GM03348 (cell line): Measurements from ENCODE around the gene KCTD5.

Experiments
- DNase-seq: peaks from one replicate; pipeline ENCODE4 v3.0.0; 2012; ENCODE audit warnings: low spot score

The KCTD5 gene

GRCh38 chr16:2697401-2697948 is 15.2 kb downstream of the KCTD5 start:
- no peak for DNase-seq

DNA sequence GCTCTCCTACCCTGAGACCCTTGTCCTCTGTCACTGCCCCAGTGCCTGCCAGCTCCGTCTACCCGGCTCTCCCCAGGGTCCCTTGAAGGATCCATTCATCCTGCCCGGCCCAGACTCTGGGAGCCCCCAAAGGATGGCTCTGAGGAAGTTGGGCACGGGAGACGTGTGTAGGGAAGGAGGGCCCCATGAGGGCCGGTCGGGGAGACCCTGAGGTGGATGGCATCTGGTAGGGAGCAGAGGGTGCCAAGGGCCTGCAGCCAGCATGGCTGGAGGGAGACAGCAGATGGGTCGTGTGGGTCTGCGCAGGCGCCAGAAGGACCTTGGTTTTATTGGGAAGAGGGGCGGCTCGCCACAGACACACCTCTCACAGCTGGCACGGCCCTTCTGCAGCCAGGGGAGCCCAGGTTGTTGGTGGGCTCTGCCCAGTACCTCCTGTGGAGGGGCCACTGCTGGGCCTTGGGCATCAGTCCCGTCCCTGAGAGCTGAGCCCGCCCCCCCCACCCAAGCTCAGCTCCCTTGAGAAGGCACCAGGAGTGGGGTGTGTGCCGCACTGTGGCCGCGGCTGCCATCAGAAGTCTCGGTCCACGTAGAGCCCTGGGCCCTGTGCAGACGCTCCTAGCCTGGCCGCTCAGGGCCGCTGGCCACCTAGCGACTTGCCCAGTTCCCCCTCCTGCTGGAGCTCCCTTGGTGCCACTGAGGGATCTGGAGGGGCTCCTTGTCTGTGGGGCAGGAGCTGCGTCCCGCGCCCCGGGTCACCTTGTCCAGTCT is 16.0 kb downstream of the KCTD5 start:
- DNase-seq, result no peak

- no peak for DNase-seq
These were observed 16.8 kb downstream of the KCTD5 start for GRCh38 chr16:2698965-2699750.

DNA sequence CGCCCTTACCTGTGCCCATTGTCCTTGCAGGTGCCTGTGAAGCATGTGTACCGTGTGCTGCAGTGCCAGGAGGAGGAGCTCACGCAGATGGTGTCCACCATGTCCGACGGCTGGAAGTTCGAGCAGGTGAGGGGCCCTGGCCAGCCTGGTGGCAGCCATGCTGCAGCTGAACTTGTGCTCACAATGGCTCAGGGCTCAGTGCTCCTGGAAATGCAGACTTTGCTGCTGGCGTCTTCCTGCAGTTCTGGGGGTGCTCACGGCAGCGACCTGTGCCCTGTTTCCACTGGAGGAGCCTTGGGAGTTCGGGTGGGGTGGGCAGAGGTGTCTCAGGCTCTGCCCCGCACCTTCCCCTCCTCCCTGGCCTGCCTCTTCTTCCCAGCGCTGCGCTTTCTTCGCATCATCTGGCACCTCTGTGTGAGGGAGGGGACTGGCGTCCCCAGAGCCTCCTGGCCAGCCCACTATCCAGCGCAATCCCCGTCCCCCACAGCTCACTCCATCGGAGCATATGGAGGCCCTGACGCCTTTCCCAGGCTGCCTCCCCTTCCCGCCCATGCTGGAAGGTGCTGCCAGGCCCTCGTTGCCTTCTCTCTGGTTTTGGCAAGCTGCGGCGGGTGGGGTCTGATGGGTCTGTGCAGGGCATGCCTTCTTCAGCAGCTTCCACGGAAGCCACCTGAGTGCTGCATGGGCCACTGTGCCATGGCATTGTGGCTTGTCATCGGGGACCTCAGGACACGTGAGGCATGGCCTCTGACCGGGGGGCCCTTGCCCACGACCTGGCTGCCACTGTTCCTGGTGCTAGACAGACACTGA is 17.7 kb downstream of the KCTD5 start:
- no peak for DNase-seq

DNA sequence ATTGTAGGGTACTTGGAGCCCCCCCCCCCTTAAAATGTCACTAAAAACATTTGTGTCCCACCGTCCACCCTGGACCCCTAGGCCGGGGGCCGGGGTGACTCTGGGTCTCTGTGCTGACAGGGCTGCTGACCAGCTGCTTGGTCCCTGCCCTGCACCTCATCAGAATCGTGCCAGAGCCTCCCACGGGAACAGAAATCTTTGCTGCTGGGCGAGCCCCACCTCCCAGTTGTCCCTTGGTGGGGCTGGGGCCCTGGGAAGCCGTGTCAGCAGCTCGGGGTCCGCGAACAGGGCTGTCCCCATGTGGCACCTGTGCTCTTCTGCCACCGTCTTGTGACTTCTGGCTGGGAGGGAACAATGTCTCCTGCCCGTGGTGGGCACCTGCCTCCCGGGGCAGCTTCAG is 18.5 kb downstream of the KCTD5 start:
- DNase-seq, result no peak

GRCh38 chr16:2701272-2701671 is 18.9 kb downstream of the KCTD5 start:
- DNase-seq, result no peak

- DNase-seq, result no peak
These were observed 19.6 kb downstream of the KCTD5 start for GRCh38 chr16:2701713-2702437.

GRCh38 chr16:2702438-2702825 is 20.1 kb downstream of the KCTD5 start:
- no peak for DNase-seq

DNA sequence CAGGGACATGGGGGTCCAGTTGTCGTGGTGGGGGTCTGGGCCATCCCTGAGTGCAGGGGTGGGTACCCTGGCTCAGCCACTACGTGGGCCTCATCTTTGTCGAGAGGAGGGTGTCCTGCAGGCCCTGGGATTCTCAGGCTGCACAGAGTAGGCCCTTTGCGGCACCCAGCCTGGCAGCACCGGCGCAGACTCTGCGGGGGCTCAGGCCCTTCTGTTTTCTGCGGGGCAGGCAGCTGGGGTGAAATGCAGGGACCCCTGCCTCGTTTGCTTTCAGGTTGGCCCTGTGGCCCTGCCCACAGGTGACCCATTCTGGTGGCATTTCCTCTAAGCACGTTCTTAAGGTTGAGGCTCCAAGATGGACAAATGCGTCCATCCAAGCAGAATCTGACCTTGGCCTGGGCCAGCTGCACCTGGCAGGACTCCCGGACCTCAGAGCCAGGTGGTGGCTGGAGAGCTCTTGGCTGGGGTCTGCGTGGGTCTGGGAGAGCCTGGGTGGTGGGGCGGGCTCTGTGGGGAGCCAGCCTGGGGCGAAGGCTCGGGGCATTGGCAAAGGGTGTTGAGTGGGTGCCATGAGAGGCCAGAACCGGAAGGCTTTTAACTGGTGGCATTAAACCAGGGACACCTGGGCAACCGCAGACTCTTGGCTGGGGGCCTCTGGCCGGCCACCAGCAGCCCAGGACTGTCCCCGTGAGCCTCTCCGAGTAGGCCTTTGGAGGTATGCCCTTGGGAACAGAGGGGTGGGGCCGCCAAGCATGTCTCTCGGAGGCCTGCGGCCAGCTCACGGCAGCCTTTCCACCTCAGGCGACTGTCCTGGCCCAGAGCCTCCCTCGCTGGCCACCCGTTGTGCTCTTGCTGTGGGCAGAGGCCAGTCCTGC is 20.8 kb downstream of the KCTD5 start:
- DNase-seq, result no peak

- DNase-seq, result no peak
These were observed 22.1 kb downstream of the KCTD5 start for GRCh38 chr16:2704166-2704982.

DNA sequence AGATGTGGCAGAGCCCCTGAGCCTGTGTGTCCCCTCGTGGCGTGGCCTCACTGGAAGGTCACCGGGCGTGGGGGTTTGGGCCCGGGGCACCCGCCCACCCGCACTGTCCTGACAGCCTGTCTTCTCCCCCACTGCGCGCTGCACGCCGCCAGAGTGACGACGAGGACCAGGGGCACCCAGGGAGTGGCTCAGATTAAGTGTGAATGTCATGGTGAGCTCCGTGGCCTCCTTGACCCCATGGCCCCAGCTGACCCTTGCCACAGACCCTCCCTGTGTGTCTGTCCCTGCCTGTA is 22.6 kb downstream of the KCTD5 start:
- no peak for DNase-seq

DNA sequence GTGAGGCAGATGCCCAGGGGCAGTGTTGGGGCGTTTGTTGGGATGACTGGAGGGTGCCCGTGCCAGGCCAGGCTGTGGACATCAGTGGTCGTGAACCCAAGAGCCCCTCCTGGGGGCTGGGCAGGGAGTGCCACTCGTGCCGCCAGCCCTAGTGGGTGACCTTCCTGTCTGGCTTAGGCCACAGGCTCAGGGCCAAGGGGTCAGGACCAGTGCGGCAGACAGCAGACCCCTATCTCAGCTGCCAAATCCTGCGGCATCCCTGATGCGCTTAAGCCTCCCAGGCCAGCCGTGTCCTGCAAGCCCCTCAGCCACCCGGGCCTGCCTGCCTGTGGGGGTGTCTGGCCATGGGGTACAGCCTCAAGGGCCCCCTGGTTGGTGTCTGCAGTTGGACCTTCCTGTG is 23.0 kb downstream of the KCTD5 start:
- DNase-seq, result no peak

DNA sequence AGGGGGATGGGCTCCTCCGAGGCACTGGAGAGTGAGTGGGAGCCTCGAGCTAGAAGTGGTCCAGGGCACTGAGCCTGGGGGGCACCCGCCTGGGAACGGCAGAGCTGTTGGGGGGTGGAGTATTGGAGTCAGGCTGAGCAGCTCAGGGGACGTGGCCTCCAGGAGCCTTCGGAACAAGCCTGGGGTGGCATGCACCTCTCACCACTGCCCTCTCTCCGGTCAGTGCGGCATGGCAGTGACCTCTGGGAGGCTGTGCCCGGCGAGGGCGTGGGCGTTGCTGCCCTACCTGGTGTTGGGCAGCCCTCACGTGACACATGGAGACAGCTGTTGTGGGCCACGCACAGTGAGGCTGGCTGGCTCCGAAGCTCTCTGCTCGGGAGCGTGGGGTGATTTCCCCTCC is 23.8 kb downstream of the KCTD5 start:
- no peak for DNase-seq

DNA sequence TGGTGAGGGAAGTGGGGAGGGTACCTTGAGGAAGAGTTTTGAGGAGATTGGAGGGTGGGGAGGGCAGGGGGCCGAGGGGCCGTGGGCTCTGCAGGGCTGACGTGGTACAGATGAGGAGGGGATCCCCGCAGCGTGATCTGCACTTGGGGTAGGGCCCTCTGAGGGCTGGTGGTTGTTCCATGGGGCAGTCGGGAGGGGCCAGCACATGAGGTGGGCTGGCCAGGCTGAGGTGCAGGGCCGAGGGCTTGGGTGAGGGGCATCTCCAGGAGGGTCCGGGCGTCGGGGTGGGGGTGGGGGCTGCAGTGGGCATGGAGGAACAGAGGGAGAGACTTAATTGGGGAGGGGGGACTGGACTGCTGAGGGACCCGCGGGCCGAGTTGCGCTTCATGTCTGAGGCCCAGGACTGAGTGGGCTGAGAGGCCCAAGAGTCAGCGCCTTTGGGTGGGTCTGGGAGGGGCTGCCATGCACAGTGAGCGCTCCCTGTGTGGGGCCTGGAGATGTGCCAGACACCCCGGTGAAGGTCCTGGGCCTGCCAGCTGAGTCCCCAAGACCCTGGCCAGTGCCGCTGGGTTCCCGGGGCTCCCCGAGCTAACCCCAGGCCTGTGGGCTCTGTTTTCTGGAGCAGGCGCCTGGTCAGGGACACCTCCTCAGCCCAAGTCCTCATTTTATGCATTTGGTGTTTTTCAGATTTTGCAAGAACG is 24.4 kb downstream of the KCTD5 start:
- DNase-seq, result no peak

DNA sequence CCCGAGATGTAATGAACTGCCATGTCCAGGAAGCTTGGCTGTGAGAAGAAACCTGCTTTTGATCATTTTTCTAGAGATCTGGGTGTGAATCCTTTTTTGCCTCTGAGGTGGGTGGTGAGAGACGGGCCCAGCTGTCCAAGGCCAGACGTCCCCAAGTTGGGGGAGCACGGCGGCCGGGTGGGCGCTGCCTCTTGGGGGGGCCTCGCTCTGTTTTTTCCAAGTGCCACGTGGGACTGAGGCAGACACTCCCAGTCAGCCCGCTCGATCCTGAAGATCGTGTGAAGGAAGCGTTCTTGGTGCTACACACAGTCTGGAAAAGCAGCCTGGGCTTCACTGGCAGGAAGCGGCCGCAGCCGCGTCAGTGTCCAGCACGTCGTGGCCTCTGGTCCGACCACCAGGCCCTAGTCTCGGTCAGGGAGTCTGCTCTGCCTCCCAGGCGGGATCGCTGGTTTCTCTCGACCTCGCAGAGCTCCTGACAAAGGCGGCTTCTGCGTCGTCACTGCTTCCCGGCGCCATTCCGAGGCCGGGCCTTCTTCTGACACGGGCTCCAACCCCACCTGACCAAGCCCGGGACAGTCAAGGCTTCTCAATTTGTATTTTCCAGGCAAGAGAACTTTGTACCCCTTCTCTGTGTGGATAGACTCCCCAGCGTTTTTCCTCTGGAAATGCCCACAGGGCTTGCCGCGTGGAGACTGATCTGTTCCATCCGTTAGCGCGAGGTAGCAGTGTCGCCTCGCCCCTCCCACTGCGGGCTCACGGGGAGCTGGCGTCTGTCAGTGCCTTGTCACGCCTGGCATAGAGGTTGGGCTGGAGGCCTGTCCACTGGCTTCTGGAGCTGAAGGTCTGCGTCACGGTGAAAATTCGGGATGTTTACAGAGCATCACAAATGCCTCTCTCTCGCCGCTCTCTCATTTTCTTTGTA is 25.3 kb downstream of the KCTD5 start:
- DNase-seq, result no peak

DNA sequence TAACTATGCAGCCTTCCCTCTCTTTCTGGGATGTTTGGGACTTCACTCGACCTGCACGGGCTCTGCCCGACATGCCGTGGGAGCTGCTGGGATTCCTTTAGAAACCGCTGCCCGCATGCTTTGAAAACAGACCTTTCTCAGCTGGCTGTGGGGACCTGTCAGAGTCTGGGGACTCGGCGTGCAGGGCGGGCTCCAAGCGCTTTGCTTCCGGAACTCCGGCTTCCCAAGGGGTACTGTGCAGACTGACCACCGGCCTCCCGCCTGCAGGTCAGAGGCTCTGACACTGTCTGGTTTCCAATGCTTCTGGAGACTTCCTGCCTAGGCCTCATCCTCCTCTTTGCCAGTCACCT is 25.9 kb downstream of the KCTD5 start:
- no peak for DNase-seq

GRCh38 chr16:2708955-2709587 is 26.7 kb downstream of the KCTD5 start:
- no peak for DNase-seq

DNA sequence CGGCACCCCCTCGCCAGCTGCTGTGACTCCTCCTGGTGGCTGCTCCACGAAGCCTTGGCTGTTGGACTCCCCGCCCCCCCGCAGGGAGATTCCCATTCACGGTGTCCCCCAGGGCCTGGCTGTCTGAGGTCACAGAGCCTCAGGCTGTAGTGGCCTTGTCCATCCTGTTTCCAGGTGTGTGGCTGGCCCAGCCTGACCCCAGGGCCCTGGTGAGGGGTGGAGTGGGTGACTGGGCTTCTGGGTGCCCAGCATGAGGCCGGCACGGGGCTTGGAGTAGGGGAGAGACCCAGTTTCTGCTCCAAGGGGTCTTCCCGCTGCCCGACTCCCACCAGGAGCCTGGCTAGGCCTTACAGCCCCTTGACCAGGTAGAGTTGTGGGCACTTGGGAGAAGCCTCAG is 27.3 kb downstream of the KCTD5 start:
- no peak for DNase-seq
